Astrocyte of the cerebellum (primary cell): ENCODE results near the gene ZMYM5.
"Not testable (repeated sequence)": the region's sequence is repeated elsewhere in the genome, so short reads cannot be mapped to it uniquely, and the experiment has no call there.

ENCODE experiments used
- DNase-seq: peaks from one replicate; pipeline ENCODE4 v3.0.0-alpha.2; 2011; ENCODE audit warnings: low read depth
- H3K4me3 ChIP-seq: 2 replicates; pipeline ENCODE4 v1.5.1; 2011; ENCODE audit warnings: mild to moderate bottlenecking, low read depth, low read length, moderate library complexity
- CTCF ChIP-seq: IDR thresholded peaks from 2 replicates; pipeline ENCODE4 v1.5.1; 2012; ENCODE audit warnings: low read length, low read depth, moderate library complexity, mild to moderate bottlenecking; ENCODE audit errors: missing control alignments
- in situ Hi-C: cut with HindIII; loops from 2 replicates; pipeline ENCODE4 v1.10.0; 2017; ENCODE audit warnings: low sequenced_read_pairs

Gene ZMYM5

GRCh38 chr13:19860884-19861655 lies 2.4 kb downstream of the ZMYM5 start:
- in situ Hi-C loops: no loop called here
- no peak for DNase-seq
- TF ChIP-seq CTCF: no peak
- H3K4me3 ChIP-seq: peak overlapping the region; percentile 82

DNA sequence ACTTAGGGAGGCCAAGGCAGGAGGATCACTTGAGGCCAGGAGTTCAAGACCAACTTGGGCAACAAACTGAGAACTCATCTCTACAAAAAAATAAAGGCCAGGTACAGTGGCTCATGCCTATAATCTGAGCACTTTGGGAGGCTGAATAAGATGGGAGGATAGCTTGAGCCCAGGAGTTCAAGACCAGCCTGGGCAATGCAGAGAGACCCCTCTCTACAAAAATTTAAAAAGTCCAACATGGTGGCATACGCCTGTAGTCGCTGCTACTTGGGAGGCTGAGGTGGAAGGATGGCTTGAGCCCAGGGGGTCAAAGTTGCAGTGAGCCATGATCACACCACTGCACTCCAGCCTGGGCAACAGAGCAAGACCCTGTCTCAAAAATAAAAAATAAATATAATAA lies 5.8 kb downstream of the ZMYM5 start:
- in situ Hi-C loops, DNase-seq, H3K4me3 ChIP-seq: not testable (repeated sequence)

DNA sequence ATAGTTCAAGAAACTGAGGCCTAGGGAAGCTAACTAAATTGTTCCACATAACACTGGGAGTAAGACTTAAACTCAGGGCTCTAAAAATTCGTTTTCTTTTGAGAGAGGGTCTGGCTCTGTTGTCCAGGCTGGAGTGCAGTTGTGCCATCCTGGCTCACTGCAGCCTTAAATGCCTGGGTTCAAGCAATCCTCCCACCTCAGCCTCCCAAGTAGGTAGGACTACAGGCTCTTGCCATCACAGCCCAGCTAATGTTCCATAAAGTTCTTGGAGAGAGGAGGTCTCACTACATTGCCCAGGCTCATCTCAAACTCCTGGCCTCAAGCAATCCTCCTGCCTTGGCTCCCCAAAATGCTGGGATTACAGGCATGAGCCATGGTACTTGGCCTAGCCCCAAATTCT lies 10.7 kb downstream of the ZMYM5 start:
- H3K4me3 ChIP-seq: no peak overlapping the region
- no peak for TF ChIP-seq CTCF
- no peak for DNase-seq
- in situ Hi-C loops: no loop called here

DNA sequence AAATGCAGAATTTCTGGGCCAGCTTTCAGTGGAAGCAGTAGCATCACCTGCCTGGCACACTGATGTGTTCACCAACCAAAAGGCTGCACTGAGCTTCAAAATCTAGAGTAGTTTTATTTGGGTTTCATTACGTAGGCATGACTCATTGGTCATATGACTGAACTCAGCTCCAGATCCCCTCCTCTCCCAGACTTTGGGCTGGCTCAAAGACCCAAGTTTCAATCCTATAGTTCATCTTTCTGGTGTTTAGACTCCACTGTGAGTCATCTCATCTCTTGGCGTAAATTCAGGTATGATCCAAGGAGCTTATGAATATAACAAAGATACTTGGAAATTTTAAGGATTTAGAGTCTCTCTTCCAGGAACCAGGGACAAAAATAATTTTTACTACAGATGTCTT lies 17.7 kb downstream of the ZMYM5 start:
- in situ Hi-C loops: no loop called here
- no peak overlapping the region for H3K4me3 ChIP-seq
- DNase-seq: peak; percentile 90
- no peak for TF ChIP-seq CTCF

- DNase-seq: peak; percentile 41
- no peak overlapping the region for H3K4me3 ChIP-seq
- in situ Hi-C loops: no loop called here
- TF ChIP-seq CTCF: no peak
Observed at GRCh38 chr13:19838865-19839275, 24.6 kb downstream of the ZMYM5 start.

DNA sequence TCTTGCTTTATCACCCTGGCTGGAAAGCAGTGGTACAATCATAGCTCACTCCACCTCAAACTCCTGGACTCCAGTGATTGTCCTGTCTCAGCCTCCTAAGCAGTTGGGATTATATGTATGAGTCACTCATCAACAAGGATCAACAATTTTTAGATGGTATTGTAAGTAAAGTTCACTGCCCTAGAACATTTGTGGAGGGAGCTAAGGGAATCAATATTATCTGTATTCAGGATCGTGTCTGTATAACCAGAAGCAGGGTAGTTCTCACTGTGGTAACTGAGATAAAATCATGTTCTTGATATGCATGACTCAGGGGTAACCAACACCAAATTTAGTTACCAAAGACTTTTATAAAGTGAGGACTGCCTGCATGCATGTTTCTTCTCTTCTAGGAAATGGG lies 27.0 kb downstream of the ZMYM5 start:
- H3K4me3 ChIP-seq: no peak overlapping the region
- no peak for TF ChIP-seq CTCF
- DNase-seq: no peak
- in situ Hi-C loops: no loop called here

DNA sequence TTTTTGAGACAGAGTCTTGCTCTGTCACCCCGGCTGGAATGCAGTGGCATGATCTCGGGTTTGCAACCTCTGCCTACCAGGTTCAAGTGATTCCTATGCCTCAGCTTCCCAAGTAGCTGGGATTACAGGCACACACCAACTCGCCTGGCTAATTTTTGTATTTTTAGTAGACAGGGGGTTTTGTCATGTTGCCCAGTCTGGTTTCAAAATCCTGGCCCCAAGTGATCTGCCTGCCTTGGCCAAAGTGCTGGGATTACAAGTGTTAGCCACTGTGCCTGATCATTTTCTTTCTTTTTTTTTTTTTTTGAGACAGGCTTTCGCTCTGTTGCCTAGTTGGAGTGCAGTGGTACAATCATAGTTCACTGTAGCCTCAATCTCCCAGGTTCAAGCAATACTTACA lies 28.7 kb downstream of the ZMYM5 start:
- no peak for TF ChIP-seq CTCF
- no peak overlapping the region for H3K4me3 ChIP-seq
- no peak for DNase-seq
- in situ Hi-C loops: no loop called here
